Medulla oblongata (tissue), 1 donor: ENCODE data around the gene TTK.
A peak's percentile ranks its signal among the peaks of the same experiment; 100 is the strongest.
"Not testable (repeated sequence)": the region's sequence is repeated elsewhere in the genome, so short reads cannot be mapped to it uniquely, and the experiment has no call there.

Experiments
- DNase-seq: peaks from one replicate; pipeline ENCODE4 v3.0.0-alpha.2; 2015; ENCODE audit errors: extremely low spot score

TTK gene

GRCh38 chr6:80021591-80021990, 17.1 kb downstream of the TTK start:
- no peak for DNase-seq

GRCh38 chr6:80022803-80023202, 18.4 kb downstream of the TTK start:
- DNase-seq = no peak

GRCh38 chr6:80028589-80028988, 24.1 kb downstream of the TTK start:
- no peak for DNase-seq

GRCh38 chr6:80029470-80029869, 25.0 kb downstream of the TTK start:
- peak; percentile 6 for DNase-seq

- not testable (repeated sequence) for DNase-seq
These were observed 43.8 kb downstream of the TTK start for GRCh38 chr6:80048220-80048619.

GRCh38 chr6:80060774-80061173, 56.3 kb downstream of the TTK start:
- DNase-seq = no peak

GRCh38 chr6:80068146-80068545, 63.7 kb downstream of the TTK start:
- not testable (repeated sequence) for DNase-seq

- DNase-seq = not testable (repeated sequence)
These were observed 66.0 kb downstream of the TTK start for GRCh38 chr6:80070431-80070830.

GRCh38 chr6:80077067-80077466, 72.6 kb downstream of the TTK start:
- DNase-seq = no peak

GRCh38 chr6:80088637-80089036, 84.2 kb downstream of the TTK start:
- no peak for DNase-seq

GRCh38 chr6:80091506-80091905, 87.1 kb downstream of the TTK start:
- DNase-seq = no peak
